ENCODE results near the gene CAMK2B. TPM values are rescaled to one million over a fixed set of nuclear protein-coding genes. Genes with fewer than 3 reads are reported as not detected.
"Not testable (repeated sequence)": the region's sequence is repeated elsewhere in the genome, so short reads cannot be mapped to it uniquely, and the experiment has no call there.

Gene CAMK2B
- total RNA-seq, 1 donor from 2014 or later = 5.0 TPM

DNA sequence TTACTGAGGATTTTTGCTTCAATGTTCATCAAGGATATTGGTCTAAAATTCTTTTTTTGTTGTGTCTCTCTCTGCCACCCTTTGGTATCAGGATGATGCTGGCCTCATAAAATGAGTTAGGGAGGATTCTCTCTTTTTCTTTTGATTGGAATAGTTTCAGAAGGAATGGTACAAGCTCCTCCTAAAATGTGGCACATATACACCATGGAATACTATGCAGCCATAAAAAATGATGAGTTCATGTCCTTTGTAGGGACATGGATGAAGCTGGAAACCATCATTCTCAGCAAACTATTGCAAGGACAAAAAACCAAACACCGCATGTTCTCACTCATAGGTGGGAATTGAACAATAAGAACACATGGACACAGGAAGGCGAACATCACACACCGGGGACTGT lies 125.2 kb downstream of the CAMK2B start:
- ATAC-seq; DNase-seq (ENCODE audit: low spot score): not testable (repeated sequence)

DNA sequence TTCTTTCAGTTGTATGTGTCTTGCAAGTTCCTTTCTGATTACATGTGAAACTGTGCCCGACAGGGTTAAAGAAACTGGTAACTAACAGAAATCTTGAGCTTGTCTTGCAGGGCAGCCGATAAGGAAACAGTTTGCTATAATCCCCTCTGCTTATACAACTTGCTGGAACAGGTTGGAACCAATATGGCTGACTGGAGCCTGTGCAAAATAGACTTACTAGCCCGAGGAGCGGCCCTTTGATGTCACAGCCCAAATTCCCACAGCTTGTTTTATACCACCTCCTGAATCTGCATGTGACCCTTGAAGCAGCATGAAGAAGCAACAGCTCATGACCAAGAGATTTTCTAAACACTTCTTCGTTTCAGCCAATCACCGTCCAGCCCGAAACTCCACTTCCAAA lies 127.9 kb downstream of the CAMK2B start:
- ATAC-seq = no peak
- no peak for DNase-seq (ENCODE audit: low spot score)

DNA sequence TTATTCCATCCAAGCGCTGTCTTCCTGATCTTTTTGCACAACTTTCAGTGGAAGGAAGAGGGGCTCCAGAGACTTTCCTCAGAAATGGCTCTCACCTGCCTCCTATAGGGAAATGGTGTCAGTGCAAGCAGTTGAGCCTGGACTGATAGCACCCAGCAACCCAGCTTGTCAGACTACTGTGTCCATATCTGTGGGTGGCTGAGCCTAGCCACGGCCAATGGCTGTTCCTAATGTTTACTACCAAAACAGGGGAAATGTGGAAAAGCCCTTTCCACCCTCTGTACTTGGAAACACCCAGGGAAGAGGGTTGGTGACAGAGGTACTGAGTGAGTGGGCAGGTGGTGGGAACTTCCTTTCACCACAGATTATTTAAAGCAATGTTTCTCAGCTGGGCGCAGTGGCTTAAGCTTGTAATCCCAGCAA lies 128.9 kb downstream of the CAMK2B start:
- peak; percentile 71 for ATAC-seq
- DNase-seq (ENCODE audit: low spot score) = no peak

DNA sequence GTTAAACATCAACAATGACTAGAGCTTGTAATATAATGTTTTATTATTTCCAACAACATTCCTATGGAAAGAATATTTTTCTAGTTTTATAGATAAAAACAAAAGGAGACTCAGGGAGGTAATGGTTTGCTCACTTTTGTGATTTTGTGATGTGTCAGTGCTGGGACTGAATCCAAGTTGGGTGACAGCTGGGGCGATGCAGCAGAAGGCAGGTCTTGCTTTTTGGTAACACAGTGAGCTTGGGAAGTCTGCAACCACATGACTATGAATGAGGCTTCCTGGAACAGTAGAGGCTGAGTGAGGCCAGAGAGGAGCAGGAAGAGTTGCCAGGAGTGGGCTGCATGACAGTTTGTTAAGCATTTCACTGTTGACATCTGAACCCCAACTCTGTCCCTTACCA lies 129.5 kb downstream of the CAMK2B start:
- DNase-seq (ENCODE audit: low spot score) (no peak), ATAC-seq (no peak)

DNA sequence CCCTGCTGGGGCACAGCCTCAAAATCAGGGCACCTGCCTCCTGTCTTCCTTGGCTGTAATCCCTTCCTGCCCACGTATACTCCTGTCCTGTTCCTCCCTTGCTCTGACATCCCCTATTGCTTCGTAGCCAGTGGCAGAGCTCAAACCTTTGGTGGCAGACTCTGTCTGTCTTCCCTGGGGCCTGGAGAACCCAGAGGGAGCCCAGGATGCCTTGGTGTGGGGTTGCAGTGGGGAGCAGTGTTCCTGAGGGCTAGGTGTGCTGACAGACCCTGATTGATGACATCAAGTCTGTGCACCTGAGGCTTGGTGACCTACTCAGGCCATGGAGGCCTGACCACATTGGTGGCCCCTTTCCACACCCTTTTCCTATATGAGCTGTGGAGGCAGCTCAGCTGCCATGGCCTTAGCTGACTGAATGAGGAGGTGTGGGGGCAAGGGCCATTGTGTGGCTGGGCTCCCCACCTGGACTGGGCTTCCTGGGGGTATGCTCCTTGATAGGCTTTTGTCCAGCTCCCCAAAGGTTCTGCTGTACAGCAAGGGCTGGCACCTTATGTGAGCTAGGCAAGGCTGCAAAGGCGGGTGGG lies 130.7 kb downstream of the CAMK2B start:
- ATAC-seq (no peak), DNase-seq (ENCODE audit: low spot score) (no peak)

DNA sequence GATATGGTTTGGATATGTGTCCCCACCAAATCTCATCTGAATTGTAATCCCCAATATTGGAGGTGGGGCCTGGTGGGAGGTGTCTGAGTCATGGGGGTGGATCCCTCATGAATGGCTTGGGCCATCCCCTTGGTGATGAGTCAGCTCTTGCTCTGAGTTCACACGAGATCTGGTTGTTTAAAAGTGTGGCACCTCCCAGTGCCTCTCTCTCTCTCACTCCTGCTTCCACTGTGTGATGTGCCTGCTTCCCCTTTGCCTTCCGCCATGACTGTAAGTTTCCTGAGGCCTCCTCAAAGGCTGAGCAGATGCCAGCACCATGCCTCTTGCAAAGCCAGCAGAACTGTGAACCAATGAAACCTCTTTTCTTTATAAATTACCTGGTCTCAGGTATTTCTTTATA lies 131.3 kb downstream of the CAMK2B start:
- ATAC-seq (no peak), DNase-seq (ENCODE audit: low spot score) (no peak)

DNA sequence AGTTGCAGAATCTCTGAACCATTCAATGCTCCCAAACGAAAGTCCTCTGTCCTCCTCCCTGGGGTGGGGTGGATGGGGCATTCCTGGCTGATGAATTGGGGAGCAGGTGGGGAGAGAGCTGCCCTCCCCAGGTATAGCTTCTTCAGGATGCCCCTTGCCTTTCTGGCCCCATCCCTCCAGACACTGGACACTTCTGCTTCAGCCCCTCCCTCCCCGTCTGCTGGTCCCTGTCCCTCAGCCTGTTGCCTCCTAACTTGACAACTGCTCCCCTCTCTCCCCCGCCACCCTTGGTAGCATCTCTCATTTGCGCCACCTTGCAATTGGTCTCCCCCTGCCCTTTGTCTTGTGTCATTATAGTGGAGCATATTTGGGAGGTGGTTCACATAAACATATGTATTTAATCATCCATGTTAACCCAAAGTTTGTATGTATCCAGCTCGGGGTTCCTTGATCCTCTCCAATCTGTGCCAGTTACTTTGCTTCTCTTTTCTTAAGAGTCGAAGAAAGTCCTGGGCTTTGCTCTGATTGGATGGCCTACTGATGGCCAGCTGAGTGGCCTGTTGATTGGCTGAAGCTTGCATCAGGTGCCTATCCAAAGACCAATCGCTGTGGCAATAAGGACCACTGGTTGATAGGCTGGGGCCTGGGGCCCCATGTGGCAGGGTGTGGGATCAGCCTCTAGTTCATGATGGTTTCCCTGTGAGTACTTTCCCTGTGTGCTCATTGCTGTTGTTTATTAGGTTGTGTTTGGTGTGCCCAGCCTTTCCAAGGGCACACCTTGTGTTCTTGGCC lies 132.2 kb downstream of the CAMK2B start:
- no peak for ATAC-seq
- DNase-seq (ENCODE audit: low spot score) = no peak

DNA sequence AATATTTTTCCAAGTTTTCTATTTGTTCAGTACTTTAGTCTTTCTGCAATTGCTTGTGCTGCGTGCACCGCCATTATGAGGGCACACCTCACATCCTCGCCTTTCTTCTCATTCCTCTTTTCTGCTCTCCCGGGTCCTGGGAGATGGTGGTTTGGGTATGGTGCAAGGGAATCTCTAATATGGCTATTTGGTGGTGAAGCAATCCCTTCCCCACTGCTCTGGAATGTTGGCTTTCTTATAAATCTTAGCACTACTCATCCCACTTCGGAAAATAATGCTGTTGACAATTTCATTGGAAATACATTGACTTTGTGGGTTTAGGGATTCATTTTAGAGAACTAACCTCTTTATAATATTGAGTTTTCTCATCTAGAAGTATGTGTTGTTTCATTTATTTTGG lies 134.2 kb downstream of the CAMK2B start:
- no peak for DNase-seq (ENCODE audit: low spot score)

DNA sequence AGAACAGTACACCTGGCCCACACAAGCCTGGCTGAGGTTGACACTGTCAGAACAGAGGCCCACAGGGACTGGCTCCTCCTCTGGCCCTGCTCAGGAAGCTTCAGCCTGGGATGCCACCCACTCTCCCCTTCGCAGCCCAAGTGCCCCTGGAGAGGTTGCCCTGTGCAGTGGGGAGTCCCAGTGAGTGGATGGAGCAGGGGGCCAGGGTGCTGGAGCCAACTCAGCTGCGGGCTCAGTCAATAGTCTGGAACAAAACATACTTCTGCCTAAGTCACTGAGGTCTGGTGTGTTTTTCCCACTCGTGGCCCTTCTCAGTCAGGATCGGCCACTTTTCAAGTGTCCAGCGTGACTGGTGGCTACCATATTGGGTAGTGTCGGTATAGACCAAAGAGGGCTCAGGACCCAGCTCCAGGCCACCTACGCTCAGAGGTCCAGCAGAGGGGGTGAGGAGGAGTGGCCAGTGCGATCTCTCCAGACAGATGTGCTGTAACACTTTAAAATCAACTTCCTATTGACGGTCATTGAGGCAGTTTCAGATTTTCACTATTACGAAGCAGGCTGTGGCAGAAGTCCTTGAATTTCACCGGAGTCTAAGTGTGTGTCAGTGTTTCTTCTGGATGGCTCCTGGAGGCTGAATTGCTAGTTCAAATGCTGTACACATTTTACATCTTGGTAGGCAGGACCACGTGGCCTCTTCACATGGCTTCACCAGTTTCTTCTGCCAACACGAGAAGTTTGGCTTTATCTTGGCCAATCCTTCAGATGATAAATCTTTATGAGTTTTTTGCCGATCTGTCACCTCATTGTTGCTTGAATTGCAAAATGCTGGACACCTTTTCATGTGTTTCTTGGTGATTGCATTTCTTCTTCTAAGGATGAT lies 135.2 kb downstream of the CAMK2B start:
- ATAC-seq = no peak
- peak; percentile 15 for DNase-seq (ENCODE audit: low spot score)

More for the DNA sequence above, 134.2 kb downstream of the CAMK2B start:
- ATAC-seq = no peak

DNA sequence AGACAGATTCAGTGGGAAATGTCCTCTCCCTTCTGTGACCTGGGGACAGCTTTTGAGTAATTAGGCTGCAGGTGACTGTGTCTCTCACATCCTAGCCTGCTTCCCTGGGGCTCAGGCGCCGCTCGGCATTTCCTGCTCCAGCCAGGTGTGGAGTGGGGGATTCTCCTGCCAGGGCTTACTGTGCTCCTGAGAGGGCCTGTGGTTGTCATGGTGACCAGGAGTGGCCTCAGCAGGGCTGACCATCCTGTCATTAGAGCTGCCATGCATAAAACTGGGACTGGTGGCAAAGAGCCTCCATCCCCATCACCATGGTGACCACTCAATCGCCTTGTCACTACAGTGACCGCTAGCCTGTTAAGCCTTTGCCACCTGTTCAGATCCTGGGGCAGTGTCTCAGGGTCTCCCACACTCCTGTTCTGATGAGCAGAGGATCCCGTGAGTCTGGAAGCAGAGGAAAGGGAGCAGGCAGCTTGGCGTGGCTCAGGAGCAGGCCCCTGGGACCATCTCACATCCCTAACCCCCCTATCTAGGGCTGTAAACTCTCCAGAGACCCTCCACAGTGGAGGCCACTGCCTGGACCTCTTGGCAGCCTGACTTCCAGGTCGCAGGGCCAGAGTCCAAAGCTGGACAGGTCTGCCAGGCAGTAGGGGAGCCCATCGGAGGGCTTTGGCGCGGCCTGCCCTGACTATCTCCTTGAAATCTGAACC lies 136.0 kb downstream of the CAMK2B start, which contains the start of gene GCK:
GCK (minus strand) TSS at position 154 of the 707 bp plus-strand sequence. CDS start 486 bp downstream, outside the sequence.
- DNase-seq (ENCODE audit: low spot score) = peak; percentile 35

DNA sequence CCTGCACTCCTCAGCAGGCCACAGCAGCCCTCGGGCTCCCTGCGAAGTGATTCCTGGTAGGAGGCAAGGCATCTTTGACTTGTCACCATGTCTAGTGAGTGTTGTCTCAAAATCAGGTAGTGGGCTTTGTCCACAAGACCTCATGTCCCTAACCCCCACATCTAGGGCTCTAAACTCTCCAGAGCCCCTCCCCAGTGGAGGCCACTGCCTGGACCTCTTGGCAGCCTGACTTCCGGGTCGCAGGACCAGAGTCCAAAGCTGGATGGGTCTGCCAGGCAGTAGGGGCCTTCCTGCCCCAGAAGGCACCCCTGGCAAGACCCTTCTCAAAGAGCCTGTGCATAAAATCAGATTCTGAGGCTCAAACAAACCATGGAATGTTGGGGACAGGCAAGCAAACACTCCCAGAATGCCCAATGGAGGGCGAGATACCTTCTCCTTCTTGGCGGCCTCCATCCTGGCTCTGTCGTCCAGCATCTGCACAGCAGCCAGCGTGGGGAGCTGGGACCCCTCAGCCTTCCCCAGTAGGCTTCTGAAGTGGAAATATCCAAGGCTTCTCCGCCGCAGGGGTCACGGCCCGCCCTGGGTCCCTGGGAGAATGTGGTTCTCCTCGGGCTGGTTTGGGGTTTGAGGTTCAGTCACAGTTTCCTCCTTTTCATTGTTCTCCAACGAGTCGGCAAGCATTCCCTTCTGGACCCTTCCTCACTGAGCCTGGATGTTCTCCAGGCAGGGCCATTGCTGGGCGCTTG lies 136.7 kb downstream of the CAMK2B start:
- ATAC-seq = no peak

More for the DNA sequence above, 136.0 kb downstream of the CAMK2B start, which contains the start of gene GCK:
- ATAC-seq = no peak

DNA sequence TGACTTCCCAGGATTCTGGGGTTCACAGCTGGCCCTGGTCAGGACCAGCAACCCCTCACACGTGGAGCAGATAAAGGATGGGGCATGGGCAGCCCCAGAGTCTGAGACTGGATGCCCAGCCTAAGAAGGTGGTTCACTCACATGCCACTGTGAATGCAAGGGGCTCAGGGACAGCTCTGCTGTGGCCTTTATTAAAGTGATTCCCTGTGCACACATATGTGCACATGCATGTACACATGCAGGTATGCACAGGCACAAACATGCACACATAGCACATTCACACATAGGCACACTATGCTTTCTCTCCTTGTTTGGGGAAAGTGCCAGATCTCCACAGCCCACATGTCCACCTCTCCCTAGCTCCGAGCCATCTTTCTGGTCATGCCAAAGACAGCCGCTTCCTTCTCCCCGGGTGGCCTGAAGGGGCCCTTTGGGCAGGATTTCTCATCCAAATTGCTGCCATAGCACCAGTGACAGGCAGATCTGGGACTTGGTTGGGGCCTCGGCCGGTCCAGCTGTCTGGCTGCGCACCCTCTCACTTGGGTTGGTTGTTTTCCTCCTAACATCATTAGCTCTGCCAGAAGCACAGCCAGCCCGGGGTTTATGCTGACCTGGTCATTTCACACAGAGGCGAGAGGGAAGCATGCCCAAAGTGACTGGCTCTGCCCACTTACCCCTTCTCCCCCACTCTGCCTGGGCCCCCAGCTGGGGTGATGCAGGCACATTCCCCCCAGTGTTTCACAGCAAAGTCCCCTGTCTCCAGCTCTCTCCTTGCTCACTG lies 137.6 kb downstream of the CAMK2B start:
- peak; percentile 28 for DNase-seq (ENCODE audit: low spot score)

More for the DNA sequence above, 136.7 kb downstream of the CAMK2B start:
- DNase-seq (ENCODE audit: low spot score) = peak; percentile 26

DNA sequence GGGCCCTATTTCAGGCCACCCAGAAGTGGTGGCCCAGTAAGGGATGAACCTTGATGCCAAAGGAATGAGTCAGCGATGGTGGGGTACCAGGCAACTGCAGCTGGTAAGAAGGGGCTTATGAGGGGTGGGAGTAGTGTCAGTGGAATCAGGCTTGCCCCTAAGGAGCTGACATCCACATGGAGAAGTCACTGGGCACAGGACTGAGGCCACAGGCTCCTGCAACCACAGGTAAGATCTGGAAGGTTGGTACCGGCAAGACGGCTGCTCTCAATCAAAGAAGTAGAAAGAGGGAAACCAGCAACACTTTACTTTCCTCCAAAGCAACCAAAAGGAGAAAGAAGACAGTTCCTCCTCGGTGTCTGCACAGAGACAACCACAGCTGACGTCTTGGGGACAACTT lies 138.7 kb downstream of the CAMK2B start:
- ATAC-seq = no peak
- peak; percentile 26 for DNase-seq (ENCODE audit: low spot score)

More for the DNA sequence above, 137.6 kb downstream of the CAMK2B start:
- ATAC-seq = peak; percentile 48

DNA sequence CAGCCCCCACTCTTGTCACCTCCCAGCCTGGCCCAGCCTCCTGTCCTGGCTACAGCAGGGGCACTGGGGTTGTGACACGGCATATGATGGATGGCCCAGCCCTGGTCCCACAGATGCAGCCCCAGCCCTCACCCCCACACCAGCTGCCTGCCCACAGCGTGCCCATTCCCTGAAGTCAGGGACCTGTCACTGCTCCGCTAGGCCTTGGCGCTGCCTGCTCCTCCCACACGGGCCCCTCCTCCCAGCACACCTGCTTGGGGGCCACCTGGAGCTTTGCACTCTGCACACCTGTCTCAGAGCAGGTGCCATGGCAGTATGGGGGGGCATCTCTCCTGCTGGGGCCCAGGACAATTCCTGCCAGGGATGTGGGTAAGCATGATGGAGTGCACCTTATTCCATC lies 139.7 kb downstream of the CAMK2B start:
- DNase-seq (ENCODE audit: low spot score) (peak; percentile 29), ATAC-seq (no peak)

DNA sequence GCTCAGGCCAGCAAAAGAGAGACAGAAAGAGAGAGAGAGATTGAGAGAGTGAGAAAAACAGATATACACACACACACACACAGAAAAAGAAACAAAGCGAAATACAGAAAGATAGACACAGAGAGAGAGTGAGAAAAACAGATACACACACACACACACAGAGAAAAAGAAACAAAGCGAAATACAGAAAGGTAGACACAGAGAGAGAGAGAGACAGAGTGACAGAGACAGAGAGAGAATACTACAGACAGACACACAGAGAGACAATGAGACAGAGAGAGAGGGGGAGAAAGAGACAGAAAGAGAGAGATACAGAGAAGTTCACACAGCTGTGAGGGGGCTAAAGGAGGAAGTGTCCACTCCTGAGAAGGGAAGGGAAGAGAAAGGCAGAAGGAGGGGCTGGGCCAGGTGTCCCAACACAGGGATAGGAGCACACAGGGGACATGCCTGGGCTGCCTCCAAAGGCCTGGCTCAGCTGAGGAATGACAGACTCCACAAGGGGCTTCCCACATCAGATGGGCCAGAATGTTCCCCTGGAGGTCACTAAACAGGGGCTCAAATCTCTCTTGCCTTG lies 140.4 kb downstream of the CAMK2B start:
- DNase-seq (ENCODE audit: low spot score) = peak; percentile 4
- ATAC-seq = no peak

DNA sequence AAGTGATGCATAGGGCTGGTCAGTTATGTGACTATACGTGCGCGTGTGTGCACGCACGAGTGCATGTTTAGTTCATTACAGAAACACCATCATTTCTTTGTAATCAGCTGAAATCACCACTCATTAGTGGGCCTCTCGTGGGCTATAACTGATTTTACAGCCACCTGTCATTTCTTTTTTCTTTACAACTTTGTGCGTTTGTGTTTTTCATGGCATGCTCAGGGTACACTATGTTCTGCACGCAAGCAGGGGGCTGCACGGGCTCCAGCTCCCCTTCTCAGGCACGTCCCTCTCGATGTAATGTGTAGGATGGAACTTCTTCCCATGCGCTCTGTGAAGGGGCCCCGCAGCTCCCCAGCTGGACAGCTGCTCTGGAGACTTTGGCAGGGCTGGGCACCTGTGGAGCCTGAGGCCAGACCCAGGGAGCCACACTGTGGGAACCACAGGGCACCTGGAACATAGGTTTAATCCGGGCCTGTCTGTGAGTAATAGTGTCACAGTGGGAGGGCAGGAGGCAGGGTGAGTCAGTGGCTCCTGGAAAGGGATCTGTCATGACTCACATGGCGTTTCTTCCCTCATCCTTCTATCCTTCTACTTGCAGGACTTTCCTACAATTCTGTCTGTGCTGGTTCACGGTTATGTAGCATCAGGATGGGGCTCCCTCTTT lies 141.1 kb downstream of the CAMK2B start:
- no peak for ATAC-seq
- DNase-seq (ENCODE audit: low spot score) = peak; percentile 35

DNA sequence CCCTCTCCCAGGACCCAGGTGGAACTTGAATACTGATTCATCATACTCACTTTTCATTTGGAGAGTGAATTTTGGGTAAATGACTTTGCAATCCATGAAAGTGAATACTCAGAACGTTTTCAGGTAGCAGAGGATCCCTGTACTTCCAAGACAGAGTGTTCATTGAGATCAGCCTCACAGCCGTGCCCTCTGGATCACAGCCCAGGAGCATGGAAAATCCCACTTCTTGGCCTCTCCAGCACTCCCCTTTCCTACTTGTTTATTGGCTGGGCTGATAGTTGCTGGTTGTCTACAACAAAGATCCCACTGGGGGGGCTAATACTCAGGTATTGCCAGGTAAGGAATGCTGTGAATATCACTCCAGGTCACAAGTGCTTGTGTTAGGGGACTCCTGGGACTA lies 142.0 kb downstream of the CAMK2B start:
- no peak for DNase-seq (ENCODE audit: low spot score)
- ATAC-seq = no peak

DNA sequence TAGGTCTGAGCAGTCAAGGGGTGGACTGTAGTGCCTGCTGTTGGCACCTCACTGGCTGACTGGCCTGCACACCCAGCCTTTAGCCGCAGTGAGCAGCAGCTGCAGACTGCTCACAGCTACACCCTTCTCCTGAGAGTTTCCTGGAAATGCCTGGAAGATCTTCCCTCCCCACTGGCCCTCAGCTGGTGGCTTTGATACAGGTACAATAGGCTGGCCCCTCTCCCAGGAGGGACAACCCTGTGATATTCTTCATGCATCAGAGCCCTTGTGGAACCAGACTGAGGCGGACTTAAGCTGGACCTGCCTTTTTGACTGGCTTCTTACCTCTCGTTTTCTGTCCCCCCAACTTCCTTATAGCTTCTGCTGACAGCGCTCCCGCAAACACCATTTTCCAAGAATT lies 142.6 kb downstream of the CAMK2B start:
- ATAC-seq = no peak

More for the DNA sequence above, 142.6 kb downstream of the CAMK2B start:
- DNase-seq (ENCODE audit: low spot score) = peak; percentile 15

All from left lobe of liver (tissue), 2 donors.